HPDE6-E6E7 (cell line): ENCODE results near the gene GUCA2B.

Experiments
- DNase-seq: peaks from one replicate; pipeline ENCODE4 v3.0.0; 2011; ENCODE audit warnings: missing footprints; ENCODE audit errors: extremely low spot score

Gene GUCA2B

DNA sequence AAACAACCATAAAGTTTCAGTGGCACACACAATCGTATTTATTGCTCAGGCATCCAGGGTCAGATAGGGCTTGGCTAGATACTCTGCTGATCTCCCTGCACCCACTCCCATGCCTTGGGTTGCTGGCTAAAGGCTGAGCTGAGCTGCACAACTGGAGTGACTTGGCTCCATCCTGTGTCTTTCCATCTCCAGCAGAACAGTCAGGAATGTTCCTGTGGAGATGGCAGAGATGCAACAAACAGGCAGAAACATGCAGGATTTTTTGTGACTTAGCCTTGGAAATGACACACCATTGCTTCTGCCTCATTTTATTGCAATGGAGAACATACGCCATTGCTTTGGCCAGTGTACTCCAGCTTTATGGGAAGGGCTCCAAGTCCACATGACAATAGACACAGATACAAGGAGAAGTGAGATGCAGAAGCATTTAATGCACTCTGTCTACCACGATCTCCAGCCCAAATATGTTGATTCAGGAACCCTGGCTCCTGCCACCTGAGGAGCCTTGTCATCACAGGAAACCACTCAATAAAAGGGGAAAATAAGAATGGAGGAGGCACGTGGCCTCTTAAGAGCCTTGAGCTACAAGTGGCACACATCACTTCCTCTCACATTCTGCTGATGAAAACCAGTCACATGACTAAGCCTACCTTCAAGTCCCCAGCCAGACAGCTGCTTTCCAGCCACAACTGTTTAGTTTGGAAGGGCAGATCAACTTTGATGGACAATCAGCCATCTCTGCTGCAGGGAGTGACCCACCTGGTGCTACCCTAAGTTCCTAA is 10.1 kb upstream of the GUCA2B start:
- no peak for DNase-seq

DNA sequence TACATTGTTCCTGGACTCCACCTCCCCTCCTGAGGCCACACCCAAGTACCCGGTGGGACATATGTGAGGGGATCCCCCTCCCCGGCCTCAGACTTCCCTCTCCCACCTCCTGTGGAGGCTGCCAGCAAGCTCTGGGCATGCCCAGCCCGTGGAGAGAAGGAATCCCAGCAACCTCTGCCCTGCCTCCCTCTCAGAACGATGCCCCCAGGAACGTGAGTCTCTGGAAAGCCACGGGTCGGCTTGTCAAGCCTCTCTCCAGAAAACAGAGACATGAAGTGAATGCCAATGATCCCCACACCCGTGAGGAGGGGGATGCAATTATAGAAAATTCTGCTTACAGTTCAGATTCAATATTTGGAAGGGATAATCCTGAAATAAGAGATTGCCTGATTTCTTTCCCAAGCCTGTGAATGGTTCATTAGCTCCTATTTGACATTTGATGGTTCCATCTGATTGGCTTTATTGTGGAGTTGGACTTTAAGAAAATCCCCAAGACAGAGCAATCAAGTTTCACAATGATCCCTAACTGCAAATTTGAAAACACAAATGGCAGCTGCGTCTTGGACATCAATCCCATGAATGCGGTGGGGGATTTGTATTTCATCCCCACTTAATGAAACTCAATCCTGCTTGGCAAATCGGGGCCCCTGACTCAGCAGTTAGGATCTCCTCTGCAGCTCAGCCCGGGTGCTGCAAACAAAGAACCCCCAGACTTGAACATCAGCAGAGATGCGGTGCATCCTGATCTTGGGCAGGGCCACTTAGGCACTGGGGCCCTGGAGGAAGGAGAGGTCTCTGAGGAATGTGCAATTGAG is 9.1 kb upstream of the GUCA2B start:
- no peak for DNase-seq

DNA sequence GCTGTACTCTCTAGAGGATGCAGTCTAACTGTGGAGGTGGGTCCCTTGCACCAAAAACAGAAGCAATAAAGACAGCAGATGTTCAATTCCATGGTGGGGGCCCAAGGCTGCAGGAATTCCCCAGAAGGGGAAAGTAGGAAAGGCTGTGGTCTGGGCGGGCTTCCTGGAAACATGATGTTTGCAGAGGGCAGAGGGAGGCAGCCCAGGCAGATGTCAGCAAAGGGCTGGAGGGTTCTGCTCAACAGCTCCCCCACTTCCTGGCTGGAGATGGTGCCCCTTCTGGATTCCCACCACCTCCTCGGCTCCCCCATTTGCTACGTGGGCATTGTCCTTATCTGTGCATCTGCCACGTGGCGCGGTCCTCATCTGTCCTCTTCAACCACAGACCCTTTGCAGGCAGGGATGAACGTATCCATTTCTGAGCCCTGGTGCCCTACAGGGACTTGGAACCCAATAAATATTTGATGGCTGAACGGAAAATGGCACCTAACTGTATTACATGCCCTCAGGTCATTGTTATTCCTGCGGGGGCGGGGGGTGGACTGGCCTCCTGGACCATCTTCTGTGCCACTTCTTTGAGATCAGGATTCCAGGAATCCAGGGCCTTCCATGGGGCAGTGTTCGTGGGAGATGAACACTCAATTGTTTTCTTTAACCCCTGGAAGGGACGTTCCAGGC is 8.4 kb upstream of the GUCA2B start:
- DNase-seq, result no peak

DNA sequence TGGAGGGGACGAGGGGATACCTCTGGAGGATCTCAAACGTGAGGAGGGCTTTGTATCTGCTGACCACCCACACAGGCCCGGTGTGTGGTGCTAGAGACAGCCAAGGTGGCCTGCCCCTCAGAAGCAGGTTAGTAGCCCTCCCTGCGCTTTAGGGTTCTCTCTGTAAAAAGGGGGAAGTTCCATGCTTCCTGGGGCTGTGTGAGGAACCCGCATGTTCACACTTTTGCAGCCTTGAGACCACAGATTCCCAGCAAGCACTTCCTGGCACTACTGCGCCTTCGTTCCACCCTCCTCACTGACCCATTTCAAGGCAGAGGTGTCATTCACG is 7.9 kb upstream of the GUCA2B start:
- DNase-seq, result no peak

DNA sequence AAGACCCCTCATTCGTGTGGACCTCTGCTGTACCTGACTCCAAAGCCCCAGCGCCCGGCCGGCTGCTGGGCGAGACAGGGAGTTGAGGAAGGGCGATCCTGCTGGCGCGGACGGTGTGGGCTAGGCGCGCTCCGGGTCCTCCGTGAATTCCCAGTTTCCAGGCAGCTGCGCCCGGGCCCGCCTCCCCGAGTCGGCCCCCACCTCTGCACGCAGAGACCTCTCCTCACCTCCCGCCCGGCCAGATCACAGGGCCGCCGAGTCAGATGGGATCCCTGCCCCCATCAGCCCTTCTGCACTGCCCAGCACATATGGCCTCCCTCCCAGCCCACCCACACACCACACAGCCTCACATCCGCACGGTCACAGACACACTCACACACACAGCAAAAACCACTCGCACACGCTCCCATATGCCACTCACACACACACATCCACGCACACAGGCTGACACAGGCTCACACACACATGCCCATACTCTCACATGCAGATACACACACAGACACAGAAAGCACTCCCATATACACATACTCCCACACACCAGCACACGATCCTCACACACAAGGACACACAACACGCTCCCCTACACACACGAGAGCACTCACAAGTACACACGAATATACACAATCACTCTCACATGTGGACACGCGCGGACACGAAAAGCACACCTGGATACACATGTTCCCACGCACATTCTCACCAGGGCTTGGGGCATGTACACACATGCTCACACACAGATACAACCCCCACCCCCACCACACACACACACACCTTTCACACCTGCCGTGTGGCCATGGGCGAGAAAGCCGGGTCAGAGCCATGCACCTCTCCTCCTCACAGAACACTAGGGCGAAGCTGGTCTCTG is 7.2 kb upstream of the GUCA2B start:
- DNase-seq, result no peak

DNA sequence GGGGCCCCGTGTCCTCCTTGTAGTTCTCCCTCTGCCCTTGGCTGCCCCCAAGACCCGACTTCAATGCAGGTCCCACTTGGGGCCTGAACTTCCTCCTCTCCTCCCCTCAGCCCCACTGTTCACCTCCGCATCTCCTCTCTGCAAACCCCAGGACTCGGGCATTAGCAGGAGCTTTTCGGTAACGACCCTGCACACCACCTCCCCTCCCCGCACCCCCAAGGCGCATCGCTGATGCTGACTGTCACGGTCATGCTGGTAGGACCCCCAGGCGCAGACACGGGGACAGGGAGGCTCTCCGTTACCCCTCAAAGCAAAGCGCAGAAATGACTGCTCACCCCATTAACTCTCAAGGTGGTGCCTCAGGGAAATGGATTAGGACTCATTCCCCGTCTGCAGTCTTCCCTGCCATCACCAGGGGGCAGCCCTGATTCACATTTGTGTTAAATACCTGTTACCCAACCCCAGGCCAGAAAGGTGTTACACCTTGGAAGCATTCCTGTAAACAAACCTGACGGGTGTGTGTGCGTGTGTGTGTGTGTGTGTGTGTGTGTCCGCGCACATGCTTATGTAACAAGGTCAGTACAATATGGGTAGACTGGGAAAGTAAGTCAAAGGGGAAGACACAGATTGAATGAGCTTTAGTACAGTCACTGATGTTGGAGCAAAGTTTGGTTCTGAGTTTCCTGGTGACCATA is 6.4 kb upstream of the GUCA2B start:
- DNase-seq, result peak; percentile 88

DNA sequence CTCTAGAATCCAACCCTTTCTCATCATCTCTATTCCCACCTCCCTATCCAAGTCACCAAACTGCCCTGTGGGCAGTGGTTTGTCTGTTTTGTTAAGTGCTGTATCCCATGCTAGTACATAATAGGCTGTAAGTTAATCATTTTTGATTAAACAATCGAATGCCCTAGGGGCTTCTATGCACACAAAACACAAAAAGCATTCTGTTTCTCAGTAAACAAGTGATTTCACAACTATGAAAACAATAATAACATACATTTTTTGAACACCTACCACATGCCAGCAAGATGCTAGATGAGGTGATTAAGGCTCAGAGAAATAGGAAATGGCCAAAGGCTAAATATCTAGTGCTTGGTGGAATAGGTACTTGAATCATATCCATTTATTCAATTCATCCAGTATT is 5.0 kb upstream of the GUCA2B start:
- DNase-seq, result no peak

DNA sequence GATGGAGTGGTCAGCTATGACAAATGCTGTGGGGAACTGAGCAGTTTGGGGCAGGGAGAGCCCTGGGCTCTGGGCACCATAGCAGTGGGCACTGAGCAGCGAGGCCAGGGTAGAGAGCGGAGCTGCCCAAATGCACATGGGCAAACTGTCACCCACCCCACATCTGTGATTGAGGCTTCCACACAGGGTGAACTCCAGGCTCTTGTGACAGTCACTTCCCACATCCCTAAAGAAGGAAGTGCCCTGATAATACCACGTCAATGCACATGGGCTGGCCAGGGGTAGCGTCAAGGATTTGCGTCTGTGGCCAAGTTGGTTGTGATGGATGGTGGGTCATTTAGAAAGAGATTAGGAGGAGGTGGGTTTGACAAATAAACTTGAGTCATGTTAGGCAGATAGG is 2.6 kb upstream of the GUCA2B start:
- no peak for DNase-seq

DNA sequence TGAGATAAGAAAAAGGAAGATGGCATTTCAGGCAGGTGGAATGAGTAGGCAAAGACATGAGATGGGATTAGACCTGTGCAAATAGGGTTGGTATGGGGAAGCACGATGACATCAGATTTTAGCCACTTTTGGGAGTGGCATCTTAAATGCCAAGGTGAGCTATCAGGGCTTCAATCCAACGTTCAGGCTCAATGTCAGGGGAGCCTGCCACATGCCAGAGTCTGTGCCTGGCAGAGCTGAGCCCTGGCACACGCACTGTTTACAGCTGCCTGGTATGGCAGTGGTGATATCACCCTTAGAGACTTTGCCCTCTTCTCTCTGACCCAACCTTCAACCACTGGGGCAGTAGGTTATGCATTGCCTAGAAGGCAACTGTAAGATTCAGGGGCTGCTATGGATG is 1.1 kb upstream of the GUCA2B start:
- no peak for DNase-seq

DNA sequence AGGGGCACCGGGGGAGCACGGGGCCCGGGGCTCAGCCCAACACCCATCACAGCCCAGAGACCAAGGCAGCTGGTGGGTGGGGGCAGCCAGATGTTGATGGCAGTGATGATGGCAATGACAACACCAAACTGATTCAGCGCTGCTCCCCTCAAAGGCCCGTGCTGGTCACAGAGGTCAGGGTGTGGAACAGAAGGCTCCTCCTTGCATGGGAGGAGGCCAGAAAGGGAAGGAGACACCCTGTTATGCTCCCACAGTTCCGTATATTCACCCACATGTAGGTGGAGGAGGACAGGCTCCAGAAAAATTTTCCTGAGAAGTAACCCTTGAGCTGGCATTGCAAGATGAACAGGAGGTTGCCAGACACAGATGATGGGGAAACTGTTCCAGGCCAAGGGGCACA is 414 bp downstream of the GUCA2B start:
- DNase-seq, result no peak

DNA sequence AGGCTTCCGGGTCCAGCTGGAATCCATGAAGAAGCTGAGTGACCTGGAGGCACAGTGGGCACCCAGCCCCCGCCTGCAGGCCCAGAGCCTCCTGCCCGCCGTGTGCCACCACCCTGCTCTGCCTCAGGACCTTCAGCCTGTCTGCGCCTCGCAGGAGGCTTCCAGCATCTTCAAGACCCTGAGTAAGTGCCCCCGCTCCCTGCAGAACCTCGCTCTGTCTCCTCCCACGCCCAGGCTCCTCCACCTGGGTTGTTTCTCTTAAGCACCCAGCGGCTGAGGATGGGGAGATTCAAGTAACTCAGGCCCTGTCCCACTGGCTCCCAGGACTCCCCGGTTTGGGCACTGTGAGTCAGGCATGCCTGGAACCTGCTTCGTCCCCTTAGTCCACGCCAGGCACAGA is 1.5 kb downstream of the GUCA2B start:
- DNase-seq, result no peak

DNA sequence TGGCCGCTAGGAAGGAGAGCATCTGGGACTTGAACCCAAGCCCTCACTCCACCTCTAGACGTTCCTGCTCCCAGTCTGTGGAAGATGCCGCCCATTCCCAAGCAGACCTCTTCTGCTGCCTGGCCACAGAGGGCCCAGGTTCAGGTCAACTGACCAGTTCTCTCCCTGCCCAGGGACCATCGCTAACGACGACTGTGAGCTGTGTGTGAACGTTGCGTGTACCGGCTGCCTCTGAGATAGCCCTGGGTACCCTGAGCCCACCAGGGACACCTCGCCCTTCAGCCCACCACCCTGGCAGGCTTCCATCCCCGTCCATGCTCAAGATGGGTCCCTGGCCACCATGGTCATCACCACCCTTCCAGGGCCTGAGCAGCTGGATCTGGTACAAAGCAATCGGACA is 2.2 kb downstream of the GUCA2B start:
- no peak for DNase-seq

DNA sequence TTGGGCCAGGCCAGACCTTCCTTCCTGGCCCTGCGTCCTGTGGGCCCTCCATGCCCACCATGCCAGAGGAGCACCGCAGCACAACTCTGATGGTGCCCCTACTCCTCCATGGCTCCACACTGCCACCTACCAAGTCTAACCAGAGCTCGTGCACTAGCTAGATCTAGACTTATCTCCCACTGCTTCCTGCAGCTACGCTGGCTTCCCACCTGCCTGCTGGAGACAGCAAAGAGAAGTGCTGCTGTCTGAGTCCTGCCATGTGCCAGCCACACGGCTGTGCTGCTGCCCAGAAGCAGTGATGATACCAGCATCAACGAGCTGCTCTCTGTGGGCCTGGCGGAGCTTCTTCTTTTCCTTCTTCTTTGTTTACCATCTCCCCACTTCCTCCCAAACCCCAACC is 4.5 kb downstream of the GUCA2B start:
- DNase-seq, result no peak

DNA sequence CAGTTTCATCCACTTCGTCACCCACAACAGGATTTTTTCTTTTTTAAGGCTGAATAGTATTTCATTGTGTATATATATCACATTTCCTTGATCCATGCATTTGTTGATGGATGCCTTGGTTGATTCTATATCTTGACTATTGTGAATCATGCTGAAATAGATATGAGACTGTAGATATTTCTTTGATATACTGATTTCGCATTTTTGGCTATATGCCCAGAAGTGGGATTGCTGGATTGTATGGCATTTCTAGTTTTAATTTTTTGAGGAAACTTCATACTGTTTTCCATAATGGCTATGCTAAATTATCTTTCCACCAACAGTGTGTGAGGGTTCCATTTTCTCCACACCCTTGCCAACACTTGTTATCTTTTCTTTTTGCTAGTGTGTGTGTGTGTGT is 5.0 kb downstream of the GUCA2B start:
- no peak for DNase-seq

DNA sequence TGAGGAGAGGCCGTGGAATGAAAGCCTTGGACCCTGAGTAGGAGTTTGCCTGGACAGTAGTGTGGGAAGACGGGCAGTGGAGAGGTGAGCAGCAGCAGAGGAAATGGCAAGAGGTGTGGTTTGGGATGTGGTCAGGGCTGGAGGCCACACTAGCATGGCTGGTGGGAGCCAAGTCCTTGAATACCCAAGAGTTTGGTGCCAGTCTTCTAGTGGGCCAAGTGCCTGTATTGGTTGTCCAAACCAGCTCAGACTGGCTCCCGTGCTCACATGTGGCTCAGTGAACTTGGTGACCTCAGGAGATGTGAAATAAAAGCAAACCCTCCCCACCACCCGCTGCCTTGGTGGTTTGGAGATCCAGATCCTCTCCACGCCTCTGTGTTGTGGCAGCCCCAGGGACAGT is 9.0 kb downstream of the GUCA2B start:
- DNase-seq, result no peak

DNA sequence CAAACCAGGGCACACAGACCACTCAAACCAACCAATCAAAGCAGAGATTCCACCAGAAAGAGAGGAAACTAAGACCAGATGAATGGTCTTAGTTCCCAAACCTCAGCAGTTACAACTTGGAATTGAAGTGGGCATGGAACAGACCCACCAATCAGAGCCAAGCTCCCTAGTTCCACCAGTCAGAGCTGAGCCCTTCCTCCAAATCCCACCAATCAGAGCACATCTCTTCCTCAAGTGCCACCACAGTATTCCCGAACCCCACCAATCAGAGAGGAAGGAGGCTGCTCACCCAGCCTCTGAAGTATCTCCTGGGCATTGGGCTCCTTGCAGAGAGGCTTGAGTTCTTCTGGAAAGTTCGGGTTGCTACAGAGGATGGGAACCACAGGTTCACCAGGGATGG is 9.9 kb downstream of the GUCA2B start:
- DNase-seq, result no peak

DNA sequence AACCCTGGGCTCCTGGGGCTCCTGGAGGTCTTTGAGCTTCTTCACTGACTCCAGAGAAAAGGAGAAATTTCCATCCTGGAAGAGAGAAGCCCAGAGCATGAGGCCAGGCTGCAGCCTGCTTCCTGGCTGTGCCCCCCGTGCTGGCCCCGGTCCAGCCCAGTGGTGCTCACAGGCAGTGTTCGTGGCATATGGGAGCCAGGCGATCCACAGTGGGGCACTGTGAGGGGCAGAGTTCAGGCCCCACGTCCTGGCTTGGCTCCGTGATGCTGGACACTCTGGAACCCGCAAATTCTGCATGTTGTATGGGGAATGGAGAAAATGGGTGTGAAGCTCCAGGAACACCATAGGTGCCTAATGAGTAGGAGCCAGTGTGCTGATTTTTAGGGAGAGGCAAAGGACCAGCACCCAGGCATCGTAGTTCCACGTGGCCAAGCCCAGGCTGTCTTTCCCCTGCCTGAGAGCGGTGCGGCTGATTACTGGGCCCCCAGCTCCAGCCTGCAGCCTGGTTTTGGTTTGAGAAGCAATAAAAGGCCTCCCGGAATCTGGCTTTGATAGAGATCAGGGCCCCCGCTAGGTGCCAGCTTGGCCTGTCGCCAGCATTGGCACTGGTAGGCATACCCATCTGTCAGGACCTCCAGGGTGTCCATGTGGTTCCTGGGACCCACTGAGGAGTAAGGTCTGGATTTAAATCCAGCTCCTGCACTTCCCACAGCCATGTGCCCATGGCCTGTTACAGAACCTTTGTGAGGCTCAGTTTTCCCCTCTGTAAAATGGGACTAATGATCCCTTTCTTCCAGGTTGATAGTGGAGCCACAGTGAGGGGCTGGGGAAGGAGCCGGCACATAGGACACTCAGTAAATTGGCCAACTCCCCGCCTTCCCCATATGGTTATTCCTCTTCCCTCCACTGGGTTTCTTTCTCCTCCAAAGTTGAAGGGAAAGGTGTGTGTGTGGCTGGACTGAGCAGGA is 10.6 kb downstream of the GUCA2B start:
- DNase-seq, result no peak

DNA sequence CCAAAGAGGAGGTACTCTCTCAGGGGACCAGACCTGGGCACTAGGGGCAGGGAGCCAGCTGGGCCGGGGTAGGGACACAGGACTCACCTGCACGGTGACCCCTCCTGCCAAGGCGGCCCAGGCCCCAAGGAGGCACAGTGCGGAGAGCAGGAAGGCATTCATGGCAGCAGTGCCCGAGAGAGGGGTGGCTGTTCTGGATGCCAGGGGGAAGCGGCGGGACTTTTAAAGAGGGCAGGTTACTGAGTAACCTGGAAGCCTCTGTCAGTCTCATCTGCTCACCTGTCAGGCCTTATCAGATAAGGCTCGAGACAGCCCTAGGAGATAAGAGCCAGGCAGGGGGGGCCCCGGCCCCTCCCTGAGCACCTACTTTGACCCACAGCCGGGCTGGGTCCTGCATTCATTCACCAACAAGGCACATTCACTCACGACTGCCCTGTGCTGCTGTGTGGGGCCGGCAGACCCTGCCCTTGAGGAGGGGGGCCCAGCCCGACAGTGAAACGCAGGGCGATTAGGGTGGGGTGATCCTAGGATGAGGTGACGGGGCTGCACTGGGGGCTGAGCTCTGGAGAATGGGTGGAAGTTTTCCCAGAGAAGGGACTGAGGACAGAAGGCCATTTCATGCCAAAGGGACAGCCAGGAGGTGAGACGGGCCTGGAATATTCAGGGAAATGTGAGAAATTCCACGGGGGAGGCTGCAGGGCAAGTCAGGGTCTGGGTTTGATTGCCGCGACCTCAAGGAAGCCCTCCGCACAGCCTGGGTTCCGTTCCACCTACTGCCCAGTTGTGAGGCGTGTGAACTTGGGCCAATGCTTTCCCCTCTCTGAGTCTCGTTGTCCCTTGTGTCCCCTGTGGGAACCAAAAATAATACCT is 11.6 kb downstream of the GUCA2B start, which contains the start of gene GUCA2A:
TSS of gene GUCA2A (minus strand) at position 195 of the 870 bp plus-strand sequence. CDS start at position 162, 33 bp downstream.
- DNase-seq, result no peak
